Stimulated activated CD4-positive, alpha-beta T cell treated with anti-CD3 and anti-CD28 coated beads, Interleukin-1b, Interleukin-23, amount 100 ng/mL, for 48 hours (primary cell): ENCODE data around the gene PLCH1.
"Not testable (repeated sequence)": the region's sequence is repeated elsewhere in the genome, so short reads cannot be mapped to it uniquely, and the experiment has no call there.

Source experiments
- DNase-seq: peaks from one replicate; pipeline ENCODE4 v3.0.0-alpha.2; 2020

The PLCH1 gene

DNA sequence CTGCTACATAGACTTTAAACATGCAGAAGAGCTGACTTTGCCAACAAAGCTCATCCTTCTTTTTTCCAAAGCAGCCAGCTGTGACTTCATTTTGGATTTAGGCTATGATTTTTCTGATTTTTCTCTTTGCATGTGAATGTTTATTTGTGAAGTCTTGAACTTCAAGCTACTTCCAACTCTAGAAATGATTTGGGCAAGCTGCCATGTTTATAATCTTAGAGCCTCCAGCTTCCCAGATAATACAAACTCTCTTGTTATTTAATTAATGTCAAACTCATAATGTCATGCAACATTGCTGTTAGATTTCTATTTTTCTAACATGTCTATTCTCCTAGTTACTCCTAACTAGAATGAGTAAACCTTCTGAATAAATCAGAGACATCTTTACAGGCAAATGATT lies 106.4 kb downstream of the PLCH1 start:
- DNase-seq: not testable (repeated sequence)

DNA sequence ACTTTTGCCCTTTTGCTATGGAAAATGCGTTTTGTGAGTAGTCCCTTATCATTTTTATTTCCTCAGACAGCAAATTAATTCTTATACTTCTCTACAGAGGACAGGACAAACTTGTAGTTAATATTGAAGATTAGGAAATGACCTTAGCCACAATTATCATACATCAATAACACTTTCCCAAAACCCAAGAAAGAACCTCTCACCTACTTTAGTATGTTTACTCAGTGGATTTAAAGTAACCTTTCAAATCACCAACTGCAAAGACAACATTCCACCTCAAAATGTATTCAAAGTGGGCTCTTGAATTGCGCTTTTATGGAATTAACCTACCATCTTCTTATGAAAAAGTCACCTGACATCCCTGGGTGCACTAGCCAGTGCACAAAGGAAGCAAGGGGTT lies 107.3 kb downstream of the PLCH1 start:
- no peak for DNase-seq

DNA sequence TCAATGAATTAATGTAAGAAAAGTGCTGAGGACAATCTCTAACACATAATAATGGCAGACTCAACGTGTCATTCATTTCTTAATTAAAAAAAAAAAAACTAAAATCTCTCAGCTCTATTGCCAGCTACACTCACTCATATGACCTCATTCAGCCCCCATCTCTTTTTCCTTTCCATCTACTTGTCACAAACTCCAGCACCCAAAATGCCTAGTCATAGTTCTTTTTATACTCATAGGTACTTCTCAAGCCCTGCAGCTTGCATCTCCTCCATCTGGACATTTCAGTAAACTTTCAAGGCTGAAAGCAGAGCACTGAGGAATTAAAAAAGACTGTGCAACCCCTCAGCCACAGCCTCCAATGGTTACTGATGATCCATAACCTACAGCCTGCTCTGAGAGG lies 109.8 kb downstream of the PLCH1 start:
- no peak for DNase-seq

DNA sequence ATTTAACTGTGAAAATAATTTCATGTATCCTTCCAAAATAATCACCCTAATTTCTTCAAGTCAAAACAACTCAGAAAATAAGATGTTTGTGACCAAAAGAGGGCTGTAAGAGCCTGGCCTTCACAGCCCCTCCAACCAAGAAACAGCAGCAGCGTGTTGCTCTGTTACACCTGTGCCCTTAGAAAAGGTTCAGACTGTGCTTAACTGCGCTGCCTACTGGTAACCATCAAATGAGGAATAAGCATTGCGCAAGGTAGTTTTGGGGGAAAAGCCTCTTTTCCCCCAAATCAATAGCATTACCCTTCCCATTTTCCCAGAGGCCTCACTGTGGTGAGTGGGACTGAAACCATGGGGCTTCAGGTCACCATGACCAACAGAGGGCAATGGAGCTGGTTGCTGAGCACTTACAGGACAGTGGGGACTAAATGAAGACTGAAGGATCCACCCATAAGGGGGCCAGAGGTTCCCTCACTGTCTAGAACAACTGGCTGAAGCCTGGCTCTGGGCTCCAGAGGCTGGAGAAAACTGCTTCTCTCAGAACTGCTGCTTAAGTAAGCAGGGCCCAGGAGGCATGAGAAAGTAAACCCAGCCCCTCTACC lies 110.7 kb downstream of the PLCH1 start:
- DNase-seq: no peak

DNA sequence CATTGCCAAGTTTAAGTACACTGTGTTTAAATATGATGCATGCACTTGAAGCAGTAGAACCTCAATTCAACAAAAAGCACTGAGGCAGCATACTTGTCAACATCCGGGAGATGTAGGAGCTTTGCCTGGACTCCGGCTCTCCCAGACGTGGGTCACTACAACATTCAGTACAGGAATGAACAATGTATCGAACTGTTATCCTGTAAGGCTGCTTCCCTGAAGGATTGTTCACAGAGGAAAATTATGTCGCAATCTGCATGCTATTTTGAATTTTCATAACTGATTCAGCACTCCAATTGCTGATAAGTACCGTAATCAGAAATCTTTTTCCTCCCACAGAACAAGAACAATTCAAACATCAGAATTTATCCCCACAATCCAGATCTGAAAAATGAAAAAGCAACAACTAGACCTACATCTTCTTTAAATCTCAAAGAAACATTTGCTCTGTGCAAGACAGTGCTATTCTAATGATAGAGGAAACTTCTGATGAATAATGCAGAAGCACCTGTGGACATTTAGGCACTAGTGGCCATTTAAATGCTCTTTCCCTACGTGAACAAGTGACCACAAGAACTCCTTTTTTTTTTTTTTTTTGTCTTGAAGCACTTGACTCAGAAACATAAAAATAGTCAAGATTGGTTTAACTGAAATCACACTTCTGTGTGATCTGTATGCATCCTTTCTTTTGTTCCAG lies 113.4 kb downstream of the PLCH1 start:
- no peak for DNase-seq

DNA sequence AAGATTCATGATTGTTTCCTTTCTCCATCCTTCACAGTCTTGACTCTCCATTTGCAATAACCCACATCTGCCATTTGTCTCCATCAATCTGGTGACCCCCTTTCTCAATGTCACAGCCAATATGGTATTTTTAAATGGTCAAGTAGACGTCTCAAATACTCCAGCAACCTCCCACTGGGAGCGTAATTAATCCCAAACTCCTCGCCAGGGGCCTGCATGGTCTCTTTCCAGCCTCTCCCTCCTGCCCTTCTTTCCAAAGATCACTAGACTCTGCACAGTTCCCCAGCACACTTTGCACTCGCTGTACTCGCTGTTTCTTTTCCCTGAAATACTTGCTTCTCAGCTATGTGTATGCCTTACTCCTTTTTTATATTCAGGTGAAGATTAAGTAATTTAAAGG lies 115.3 kb downstream of the PLCH1 start:
- no peak for DNase-seq

DNA sequence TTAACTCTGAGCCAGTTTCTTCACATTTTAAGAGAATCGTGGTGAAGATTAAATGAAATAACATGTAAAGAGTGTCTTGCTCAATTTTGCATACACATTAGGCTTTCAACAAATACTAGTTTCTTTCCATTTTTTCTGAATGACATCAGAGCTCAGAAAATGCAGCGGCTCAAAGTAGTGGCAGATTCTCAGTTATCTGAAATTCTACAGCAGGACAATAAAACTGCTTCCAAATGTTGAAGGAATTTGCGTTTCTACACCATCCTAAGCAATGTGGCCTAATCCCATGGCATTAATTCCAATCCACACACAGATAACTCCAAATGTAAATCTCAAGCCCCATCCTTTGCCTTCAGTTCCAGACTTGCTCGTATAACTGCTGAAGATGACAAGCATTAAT lies 115.8 kb downstream of the PLCH1 start:
- DNase-seq: no peak

DNA sequence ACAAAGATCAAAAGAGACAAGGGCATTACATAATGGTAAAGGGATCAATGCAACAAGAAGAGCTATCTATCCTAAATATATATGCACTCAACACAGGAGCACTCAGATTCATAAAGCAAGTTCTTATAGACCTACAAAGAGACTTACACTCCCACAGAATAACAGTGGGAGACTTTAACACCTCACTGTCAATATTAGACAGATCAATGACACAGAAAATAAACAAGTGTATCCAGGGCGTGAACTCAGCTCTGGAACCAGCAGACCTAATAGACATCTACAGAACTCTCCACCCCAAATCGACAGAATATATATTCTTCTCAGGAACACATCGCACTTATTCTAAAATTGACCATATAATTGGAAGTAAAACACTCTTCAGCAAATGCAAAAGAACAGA lies 122.2 kb downstream of the PLCH1 start:
- not testable (repeated sequence) for DNase-seq

DNA sequence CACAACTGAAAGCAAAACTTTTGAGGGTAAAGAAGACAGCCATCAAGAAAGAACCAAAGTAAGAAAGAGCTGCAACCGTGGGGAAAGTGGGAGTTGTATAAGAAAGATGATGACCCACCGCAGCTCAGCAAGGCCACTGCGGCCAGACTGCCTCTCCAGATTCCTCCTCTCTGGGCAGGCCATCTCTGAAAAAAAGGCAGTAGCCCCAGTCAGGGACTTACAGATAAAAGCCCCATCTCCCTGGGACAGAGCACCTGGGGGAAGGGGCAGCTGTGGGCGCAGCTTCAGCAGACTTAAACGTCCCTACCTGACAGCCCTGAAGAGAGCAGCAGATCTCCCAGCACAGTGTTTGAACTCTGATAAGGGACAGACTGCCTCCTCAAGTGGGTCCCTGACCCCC lies 124.3 kb downstream of the PLCH1 start:
- not testable (repeated sequence) for DNase-seq

DNA sequence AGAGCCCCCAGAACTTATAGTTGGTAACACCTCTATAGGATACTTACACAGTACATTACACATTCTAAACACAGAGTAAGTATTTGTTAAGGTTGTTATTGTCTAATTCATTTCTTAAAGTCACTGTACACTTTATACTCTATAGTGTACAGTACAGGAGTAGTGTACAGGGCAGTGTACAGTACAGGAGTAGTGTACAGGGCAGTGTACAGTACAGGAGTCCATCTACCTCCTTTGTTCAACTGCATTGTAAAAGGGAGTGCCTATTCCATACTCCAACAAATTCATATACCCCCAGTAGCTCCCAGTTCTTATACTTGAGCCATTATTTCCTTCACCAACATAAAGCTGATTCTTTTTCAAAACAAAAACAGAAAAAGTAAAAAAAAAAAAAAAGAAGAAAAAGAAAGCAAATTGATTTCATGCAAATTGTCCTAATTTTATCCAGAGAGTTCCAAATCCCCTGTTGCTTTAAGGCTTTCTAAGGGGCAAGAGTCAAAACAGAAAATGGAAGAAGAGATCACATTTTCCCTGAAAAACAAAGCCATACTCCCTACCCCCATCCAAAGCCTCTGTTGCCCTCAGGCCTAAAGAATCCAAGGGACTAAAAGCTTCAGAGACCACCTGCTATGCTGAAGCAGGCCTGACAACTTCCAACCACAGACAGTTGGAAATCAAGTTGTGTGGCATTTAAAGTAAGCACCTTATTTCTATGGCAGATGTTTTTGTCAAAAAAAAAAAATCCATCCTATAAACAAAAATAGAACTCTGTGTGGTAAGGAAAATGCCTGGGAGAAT lies 125.6 kb downstream of the PLCH1 start:
- DNase-seq: no peak

DNA sequence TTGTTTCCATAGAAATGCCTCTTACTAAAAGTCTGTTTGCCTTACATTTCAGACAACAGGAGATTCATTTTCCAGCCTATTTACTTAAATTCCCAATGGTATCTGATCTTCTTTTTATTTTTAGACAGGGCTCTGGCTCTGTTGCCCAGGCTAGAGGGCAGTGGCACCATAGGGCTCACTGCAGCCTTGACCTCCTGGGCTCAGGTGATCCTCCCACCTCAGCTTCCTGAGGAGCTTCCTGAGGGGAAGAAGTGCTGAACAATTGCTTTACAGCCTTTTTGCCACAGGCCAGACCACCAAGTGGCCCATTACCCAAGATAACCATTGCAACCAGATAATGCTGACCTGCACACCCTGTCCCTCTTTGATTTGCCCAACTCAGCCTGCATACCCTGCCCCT lies 126.3 kb downstream of the PLCH1 start:
- no peak for DNase-seq

DNA sequence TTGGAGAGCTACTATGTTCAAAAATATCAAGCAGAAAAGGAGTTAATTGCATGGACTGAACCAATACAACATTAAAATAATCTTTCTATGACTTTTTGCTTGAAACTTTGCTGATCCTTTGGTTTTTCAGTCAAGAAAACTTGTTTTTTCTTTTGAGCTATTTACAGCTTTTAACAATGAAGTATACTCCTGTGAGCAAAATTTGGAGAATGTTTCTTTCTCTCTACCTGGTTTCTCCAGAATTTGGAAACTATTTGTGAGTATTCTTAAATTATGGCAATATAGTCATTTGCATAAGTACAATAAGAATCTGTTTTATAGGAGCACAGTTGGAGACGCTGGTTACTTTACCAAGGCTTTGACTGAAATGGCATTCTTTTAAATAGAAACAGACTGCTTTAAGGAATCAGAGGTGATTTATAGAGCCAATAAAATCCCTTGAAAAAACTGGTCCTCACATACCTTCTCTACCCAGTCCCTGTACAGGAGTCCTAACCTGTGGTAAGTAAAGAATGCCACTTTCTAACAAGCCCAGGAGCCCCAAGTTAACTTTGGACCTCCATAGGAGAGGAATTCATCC lies 127.4 kb downstream of the PLCH1 start:
- no peak for DNase-seq

DNA sequence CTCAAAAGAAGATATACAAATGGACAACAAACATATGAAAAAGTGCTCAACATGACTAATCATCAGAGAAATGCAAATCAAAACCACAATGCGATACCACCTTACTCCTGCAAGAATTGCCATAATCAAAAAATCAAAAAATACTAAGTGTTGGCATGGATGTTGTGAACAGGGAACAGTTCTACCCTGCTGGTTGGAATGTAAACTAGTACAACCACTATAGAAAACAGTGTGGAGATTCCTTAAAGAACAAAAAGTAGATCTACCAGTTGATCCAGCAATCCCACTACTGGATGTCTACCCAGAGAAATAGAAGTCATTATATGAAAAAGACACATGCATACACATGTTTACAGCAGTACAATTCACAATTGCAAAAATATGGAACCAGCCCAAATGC lies 129.7 kb downstream of the PLCH1 start:
- not testable (repeated sequence) for DNase-seq

DNA sequence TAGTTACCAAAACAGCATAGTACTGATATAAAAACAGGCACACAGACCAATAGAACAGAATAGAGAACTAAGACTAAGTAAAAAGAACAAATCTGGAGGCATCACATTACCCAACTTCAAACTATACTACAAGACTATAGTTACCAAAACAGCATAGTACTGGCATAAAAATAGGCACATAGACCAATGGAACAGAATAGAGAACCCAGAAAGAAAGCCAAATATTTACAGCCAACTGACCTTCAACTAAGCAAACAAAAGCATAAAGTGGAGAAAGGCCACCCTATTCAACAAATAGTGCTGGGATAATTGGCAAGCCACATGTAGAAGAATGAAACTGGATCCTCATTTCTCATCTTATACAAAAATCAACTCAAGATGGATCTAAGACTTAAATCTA lies 130.5 kb downstream of the PLCH1 start:
- not testable (repeated sequence) for DNase-seq

DNA sequence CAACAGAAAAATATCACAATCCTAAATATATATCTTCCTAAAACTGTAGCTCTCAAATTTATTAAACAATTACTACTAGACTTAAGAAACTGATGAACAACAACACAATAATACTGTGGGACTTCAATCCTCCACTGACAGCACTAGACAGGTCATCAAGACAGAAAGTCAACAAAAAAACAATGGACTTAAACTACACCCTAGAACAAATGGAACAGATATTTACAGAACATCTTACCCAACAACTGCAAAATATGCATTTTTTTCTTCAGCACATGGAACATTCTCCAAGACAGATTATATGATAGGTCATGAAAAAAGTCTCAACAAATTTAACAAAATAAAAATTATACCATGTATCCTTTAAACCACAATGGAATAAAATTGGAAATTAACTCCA lies 133.4 kb downstream of the PLCH1 start:
- DNase-seq: no peak

DNA sequence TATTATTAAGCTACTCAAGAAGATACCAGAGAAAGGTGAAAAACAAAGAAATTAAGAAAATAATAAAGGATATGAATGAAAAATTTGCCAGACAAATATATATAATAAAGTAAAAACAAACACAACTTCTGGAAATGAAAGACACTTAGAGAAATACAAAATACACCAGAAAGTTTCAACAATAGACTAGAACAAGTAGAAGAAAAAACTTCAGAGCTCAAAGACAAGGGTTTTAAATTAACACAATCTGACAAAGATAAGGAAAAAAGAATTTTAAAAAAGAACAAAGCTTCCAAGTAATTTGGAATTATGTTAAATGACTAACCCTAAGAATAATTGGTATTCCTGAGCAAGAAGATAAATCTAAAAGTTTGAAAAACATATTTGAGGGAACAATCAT lies 135.3 kb downstream of the PLCH1 start:
- no peak for DNase-seq

DNA sequence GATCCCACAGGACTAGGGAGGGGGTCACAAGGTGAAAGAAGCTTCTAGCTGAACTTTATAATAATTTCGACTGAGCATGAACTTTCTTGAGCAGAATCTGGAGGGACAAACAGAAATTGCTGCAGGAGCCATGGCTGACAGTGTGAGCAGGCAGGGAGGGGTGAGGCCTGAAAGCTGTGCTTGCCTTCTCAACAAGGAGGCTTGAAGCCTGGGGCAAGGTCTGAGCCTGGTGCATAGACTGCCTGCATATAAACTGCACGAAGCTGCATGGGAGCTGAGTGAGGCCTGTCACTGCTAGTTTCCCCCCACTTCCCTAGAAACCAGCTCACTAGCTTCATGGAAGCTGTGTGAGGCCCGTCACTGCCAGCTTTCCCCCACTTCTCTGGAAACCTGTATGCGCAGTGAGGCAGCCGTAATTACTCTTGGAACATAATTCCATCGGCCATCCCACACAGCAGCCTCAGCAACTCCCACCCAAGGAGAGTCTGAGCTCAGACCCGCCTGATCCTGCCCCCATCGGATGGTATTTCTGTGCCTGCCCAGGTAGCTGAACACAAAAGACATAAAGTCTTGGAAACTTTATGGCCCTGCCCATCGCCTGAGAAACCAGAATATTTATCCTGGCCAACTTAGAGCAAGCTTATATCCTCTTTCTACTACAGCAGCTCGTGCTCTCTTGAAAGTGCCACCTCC lies 136.5 kb downstream of the PLCH1 start:
- DNase-seq: no peak

DNA sequence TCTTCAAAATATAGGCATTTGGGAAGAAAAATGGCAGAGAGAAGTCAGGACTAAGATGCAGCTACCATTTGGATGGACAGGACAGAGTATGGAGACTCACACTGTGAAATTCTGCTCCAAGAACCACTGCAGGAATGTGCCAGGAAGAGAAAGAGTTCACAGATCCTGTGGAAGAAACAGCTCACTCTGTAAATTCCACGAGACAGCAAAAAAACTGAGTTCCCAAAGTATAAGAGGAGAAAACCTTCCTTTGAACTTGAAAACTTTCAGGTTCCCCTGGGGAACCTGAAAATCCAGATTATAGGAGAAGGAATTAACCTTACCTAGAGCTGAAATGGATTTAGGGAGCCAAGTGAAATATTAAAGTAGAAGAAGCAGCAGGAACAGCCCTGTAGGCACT lies 137.1 kb downstream of the PLCH1 start:
- DNase-seq: no peak

DNA sequence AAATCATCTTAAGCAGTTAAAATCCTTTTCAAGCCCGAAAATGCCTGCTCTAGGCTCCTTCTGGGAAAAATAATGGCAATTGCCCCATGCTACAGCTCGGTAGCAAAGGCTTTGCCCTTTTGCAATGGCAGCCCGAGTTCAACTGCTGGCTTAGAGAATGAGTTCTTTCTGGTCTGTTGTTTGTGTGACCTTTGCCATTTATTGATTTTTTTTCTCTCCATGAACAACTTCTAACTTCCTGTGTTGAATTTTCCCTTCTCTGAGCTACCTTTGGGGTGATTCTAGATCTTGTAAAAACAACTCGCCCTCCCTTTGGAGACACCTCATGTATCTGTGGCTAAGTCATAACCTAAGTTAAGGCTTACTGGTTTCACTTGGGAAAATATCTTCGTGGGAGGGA lies 139.3 kb downstream of the PLCH1 start:
- DNase-seq: no peak

DNA sequence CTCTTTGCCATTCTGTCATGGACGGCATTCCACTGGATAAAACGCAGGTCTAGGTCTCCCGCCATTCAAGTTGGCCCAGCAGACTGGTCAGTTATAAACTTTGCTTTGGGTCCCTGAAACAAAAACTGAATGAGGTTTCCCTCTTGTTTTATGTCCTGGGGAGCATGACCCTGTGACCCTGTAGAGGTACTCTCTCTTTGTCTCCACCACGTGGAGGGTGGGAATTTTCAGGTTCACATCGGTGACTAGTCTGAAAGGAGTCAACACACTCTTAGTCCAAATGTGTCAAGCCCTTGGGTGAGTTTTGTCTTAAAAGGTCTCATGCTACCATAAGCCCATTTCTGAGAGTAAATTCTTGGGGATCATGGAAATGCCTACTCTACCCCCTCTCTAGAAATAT lies 139.9 kb downstream of the PLCH1 start:
- no peak for DNase-seq

DNA sequence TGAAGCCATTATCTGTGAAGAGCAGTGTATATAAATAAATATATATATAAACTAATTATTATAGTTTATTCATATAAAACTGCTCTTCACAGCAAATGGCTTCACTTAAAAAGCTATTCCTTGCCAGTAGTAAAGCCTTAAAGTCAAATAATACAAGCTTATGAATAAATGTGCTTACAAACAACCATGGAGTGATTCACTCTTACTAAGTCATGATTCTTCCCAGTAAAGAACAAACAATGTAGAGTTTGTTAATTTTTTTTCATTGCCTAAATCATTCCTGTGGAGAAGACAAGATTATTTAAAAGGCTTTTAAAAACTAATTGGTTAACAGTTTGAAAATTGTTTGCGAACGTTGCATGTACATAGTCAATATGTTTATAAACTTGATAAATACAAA lies 140.7 kb downstream of the PLCH1 start:
- DNase-seq: no peak

DNA sequence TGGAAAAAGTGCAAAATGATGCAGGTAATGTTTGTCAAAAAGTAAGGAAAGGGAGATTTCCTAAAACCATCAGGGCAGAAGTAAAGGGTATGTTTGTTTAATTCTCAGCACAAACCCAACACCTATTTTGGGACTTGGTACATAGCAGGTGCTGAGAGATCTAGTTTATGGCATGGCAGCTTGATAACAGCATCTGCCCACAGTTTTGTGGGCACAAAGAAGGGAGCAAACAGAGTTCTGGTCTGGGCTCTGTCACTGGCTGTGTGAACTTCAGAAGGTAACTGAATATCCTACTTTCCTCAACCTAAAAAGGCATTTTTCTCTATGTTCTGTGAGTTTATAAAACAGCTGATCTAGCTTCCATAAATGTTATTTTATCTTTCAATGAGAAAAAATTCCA lies 141.6 kb downstream of the PLCH1 start:
- DNase-seq: no peak

DNA sequence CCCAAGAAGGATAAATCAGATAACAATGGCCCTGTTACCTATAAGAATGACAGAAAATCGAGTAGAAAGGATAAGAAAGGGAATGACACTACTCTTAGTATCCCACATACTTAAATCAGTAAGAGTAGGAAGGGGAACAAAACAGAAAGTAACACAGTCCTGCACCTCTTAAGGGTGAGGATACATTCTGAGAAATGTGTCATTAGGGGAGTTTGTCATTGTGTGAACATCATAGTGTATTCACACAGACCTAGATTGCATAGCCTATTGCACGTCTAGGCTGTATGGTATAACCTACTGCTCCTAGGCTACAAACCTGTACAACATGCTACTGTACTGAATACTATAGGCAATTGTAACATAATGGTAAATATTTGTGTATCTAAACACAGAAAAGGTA lies 142.6 kb downstream of the PLCH1 start:
- no peak for DNase-seq
